GM19238 (cell line): ENCODE data around the gene FILIP1.
A peak's percentile ranks its signal among the peaks of the same experiment; 100 is the strongest.

Experiments
- DNase-seq: peaks from one replicate; pipeline ENCODE4 v3.0.0; 2011; ENCODE audit warnings: low spot score; ENCODE audit not compliant: insufficient read length

Gene FILIP1

DNA sequence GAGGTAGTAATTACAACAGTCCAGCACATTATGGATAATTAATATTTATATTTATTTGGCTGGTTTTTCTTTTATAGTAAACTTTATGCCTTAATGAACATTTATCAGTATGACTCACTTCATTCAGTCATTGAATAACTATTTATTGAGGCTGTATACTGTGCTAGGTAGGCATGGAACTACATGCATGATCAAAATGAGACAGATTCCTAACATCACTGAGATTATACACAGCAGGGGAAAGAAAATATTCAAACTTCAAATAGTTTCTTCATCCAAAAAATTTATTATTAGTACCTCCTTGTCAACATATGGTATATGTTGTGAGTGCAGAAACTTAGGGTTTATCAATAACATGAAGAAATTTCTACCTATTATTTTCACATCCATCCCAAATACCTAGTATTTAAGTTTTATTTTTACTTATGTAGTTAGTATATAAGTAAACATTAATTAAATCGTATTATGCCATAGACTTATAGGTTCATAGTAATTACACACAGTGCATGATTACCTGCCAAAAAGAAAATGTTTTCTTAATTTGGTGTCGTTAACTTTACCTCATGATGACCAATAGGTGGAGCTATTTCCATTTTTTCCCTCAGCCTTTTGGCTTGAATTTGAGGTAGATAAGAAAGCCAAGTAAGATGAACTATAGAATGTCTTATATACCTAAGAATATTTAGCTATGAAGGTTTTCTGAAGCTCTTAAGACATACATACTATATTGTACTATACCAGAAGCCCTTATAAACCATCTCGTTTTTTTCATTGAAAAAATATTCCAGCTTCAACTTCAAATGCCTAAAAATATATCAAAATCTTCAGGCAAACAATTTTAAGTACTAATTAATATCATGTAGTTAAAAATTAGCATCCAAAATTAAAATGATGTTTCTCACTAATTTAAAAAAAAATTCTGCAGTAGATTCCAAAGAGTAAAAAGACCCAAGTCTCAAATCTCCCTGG, 196.5 kb downstream of the FILIP1 start:
- no peak for DNase-seq

DNA sequence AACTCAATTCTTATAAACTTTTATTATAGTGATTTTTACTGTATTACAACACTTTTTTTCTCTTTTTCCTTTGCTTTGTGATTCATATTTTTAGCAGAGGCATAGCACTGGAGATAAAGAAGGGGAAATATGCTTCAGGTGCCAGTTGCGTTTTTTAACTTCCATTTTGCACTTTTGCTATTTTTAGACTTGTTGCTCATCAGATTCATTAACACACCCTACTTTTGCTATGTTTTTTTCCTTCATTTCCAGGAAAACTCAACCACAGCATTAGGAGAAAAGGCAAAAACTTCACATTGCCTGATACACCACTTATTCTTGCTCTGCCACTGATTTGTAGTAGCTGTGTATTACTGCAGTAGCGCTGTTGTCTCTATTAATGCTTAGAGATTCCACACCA, 201.0 kb downstream of the FILIP1 start:
- no peak for DNase-seq

DNA sequence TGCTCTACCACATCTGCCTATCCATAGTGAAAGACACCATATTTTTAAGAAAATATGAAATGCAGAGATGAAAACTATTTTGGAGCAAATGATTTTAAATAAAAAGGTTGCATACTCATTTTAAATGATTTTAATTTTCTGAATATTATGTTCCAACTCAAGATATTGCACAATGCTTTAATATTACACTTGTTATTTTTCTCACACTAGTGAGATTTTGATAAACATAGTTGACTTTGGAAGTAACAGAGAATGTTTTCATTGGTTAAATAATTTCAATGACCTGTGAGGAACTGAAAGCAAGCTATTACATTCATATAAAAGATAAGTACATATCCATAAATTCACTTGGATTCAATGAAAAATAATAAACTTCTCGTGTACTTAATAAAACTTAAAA, 201.9 kb downstream of the FILIP1 start:
- DNase-seq: no peak

DNA sequence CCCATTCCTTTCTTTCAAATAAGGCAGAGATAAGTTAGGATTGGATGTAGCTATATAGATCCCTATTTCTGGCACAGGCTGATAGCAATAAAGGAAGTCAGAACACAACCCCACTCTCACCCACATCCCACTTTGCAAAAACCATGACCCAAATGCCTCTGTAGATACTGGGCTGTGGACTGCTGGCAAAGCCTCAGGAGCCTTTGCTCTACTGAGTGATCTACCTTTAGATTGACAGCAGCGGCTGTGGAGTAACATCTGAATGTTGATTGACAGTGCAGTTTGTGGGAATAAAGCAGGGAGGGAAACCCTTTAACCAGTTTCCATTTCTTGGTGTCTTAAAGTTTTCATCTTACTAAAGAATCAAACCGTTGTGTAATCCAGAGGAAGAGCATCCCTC, 202.3 kb downstream of the FILIP1 start:
- DNase-seq: no peak

DNA sequence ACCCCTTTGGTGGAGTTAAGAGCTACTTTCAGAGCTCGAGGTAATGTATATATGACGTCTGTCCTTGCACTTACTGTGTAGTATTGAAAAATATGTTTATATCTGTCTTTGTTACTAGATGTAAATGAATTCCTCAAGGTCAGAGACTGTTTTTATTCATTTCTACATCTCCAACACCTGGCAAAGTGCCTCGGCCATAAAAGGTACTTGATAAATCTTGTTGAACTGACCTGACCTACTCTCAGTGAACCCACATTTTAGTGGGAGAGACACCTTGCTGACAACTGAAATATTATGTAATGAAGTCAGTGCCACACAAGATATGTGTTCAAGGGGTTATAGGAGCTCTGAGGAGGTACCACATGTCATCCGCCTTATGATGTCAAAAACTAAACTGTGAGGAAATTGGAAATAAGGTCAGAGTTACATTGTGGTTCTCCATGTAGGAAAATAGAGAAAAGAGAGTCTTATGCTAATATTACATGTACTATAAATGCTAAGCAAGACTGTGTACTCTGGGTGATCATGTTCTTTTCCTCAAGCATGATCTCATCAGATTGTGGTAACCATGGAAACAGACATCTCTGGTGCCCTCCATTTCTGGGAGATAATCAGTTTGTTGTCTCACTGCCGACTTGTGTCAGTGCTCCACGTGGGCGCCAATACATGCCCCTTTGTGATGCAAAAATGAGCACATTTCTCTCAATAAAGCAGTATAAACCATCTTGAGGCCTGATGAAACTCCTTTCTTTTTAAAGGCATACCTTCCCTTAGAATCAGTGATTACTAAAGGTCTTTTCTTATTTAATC, 203.3 kb downstream of the FILIP1 start:
- DNase-seq: no peak

DNA sequence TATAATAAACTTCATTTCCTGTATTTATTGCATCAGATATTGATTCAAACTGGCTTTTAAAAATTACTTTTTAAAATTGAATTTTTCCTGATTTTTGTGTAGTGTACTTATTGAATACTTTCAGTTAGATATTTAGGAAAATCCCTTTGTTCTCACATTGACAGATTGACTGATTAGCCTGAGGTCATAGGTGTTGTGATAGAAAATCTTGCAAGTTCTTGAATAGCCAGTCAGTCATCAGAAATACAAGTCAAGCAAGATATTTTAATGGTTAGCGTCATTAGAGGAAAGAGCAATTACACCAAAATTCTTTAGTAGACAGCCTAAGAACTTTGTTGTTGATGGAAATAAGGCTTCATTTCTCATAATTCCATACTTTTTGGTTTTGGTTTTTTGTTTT, 205.6 kb downstream of the FILIP1 start:
- DNase-seq: no peak

DNA sequence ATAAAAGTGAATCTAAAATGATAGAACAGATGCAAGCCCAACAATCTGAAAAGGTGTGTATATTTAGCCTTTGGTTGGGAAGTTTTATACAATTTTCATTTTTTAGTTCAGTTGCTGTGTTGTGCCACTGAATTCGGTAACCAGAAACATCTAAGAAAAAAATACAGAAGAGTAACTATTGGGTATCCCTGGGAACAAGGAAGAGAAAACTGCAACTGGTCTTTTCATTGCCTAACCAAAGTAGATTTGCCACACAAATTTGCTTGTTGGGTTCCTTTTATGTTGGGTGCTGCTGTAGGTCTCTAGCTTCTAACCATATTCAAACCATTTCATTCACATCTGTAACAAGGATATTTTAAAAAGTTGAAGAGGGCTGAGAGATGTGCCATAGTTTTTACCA, 206.2 kb downstream of the FILIP1 start:
- no peak for DNase-seq

DNA sequence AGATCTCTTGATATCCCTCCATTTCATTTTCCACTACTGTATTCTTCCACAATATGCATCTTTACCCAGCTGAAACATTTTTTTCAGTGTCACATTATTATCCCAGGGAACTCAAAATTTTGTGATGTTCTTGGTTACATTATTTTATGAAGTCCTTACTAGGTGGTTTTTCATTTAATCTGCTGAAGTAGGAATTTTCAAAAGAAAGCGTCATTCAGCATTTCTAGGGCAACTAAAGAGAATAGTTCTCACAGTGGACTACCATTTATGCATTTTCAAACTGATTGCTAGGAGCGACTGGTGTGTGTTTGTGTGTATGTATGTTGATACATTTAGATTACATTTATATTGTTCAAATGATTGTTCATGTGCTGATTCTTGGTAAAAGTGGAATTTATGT, 206.6 kb downstream of the FILIP1 start:
- no peak for DNase-seq

DNA sequence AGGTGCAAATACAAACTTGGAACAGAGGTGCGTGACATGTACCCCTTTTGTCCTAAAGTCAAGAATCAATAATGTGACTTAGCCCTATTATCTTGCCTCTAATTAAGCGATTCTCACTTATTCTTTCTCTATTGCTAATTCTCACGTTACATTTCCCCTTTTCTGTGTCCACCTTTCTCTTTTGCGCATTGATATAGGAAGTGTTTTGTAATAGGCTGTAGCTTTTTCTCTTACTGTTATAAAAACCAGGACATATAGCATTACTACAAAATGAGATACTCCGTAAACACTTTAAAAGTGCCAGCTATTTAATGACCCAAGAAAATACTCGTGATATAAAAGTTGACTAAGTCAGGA, 208.3 kb downstream of the FILIP1 start:
- DNase-seq: no peak

DNA sequence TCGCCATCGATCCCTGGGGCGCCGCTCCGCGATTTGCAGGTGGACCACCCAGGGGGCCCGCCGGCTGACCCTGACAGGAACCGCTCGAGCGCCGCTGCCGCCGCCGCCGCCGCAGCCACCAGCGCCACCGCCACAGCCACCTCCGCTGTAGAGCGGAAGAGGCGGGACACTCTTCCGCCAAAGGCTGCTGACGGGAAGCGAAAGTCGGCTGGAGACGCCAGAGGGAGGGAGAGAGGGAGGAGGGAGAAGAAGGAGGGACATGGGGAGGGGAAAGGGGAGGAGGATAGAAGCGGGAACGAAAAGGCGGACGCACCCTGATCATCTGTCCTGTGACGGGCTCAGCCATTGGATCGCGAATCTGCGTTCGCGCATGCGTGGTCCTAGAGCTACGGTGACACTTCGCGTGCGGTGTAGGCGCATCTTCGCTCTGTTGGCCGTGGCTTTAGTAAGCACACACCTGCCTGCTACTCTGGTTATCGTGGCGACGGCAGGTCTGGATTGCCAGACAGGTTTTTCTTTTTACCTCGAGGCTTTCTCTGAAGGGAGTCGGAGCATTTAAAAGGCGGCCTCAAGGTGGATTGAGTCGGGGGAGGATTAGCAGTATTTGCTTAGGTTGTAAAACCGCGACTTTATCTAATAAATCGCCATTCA, 208.8 kb downstream of the FILIP1 start, which contains the start of gene TMEM30A:
TMEM30A (minus strand) TSS at position 161 of the 651 bp plus-strand sequence; CDS start at position 7, 154 bp downstream.
- peak; percentile 79 for DNase-seq

DNA sequence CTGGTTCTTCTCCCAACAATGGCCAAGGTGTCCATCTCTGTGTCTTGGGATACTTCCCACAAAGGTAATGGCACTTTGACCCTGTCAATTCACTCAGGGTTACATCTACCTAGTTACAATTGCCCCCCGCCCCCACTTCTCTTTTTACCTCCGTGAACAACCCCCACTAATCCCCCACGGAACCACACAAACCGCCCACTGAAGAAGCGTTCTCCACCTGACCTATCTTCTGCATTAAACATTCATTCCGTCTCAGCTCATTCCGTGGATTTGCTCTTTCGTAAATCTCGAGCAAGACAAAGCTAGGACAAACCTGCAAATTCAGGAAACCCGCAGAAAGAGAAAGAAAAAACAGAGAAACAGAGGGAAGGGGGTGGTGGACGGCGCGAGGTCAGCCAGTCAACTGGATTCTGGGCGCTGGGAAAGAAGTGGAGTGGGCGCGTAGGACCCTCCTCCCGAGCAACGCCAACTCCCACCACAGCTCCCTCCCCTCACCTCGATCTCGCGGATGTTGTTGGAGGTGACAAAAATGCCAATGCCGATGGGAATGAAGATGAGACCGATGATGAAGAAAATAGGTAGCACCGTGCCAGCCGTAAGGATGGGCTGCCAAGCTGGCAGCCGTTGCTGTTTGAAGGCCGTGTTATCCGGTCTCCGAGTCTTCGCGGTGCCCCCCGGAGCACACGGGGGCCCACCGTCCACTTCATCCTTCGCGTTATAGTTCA, 209.5 kb downstream of the FILIP1 start:
- no peak for DNase-seq

DNA sequence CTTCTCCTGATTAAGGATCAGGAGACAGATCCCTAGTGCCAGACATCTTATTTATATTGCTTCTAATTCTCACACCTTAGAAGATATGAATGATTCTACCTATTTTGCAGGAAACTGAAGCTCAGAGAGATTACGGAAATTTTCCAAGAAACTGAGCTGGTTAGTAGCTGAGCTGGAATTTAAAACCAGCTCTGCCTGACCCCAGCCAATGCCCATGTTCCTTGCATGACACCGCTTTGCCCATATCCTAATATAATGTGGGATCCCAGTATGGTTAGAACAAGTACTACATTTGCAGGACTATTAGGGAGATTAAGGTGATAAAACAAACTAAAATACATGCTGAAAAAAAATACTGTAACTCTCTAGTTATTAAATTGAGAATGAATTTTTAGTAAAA, 210.9 kb downstream of the FILIP1 start:
- no peak for DNase-seq

DNA sequence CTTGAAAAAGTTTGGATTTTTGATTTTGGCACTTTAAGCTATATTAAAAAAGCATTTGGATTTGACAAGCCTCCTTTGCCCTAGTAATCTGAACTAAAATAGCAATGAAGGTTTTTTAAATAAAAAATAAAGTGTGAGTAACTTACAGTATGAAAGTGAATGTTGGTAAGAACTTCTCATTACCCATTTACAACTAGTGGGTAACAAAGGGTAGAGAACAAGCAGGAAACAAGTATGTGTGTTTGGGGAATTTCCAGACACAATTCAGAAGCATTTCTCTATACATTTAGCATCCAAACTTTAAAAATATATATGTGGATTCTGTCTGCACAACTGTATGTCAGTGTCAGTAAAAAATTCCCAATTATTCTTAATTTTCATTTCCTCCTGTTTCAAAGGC, 211.9 kb downstream of the FILIP1 start:
- no peak for DNase-seq

DNA sequence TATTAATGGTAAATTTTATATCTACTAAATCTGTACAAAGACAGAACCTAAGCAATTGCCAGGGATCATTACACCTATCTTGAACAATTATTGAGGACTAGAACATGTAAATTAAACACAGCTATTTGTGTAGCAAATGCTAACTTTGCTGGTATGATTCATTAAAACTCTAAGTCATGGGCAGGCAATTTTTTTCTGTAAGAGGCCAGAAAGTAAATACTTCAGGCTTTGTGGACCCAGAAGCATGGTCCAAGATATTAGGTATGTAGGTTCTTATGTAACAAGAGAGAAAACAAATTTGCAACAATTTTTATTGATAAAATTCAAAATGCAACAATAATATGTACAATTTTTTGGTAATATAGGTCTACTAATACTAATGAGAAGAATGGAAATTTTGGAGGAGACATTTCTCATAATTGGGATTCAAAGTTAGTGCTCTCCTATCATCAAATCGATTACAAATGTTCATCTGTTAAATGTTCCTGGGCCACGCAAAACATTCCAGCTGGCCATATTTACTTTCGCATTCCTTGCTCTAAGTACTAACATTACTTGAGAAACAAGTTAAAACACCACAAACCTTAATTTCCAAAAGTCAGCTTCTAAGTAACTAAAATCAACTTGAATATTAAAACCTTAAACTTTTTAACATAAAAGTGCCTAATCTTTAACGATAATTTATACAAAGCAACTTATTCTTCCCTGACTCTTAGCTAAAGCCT, 213.3 kb downstream of the FILIP1 start:
- no peak for DNase-seq

DNA sequence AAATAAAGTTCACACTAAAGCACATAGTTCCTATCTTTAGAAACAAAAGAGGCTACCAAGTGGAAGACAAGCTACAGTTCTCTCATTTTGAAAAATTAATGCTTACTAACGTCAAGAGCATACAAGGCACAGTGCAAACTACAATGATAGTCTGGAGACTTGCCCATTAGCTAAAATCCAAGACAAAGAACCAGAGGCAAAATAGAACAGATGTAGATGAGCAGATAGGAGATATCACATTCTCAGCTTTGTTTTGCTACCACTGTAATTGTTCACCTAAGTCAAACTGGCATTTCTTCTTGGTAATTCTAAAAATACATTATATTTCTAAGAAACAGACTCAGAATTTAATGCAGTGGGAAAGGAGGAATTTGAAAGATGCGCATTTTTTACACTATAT, 214.2 kb downstream of the FILIP1 start:
- DNase-seq: no peak

DNA sequence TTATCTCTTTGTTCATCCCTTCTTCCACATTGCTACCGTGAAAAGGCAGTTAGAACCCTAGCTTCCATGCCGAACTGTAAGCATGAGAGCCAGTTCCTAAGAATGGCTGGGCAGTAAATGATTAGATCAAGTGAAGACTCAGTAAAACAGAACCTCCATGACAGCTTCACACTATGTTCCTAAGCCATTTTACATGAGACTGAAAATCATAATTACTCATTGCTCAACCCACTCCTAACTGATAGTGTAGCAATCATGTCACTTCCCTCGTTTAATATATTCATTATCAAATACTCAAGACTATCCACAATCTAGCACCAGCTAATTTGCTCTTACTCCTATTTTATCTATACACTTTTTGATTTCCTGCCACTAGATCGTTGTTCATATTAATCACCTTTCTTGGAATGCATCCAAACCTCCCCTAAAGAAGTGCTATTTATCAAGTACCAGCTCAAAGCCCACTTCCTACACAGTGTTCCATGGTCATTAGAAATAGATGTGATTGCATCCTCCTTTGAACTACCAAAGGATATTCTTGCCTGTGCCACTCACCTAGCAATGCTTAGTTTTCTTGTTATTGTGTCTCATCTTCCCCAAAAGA, 215.0 kb downstream of the FILIP1 start:
- no peak for DNase-seq

DNA sequence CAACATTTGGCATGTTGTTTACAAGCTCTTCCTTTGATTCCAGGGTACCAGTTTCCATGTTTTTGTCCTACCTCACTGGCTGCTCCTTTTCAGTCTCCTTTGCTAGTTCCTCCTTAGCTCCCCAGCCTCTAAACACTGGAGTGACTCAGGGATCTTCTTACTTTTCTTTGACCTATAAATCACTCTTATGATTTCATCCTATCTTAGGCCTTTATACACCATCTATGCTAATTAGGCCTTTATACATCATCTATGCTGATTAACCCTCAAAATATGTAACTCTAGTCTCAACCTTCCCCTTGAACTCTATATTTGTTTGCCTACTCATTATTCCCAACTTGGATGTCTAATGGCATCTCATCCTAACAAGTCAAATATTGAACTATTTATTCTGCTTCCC, 218.5 kb downstream of the FILIP1 start:
- no peak for DNase-seq

DNA sequence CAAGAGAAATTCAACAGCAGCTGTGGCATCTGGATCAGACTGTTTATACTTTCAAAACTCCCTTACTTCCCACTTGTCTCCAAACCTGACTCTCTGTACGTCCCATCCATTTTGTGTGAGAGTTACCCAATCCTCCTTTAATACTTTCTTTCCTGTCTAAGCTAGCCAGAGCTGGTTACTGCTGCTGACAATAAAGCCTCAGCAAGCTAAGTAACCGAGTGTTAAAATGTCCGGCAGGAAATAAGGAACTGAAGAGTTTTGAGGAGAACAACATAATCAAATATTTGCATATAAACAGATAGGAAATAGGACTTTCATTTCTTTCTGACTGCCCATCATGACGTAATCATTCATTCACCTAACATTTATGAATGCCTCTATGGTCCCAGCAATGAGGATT, 220.6 kb downstream of the FILIP1 start:
- no peak for DNase-seq

DNA sequence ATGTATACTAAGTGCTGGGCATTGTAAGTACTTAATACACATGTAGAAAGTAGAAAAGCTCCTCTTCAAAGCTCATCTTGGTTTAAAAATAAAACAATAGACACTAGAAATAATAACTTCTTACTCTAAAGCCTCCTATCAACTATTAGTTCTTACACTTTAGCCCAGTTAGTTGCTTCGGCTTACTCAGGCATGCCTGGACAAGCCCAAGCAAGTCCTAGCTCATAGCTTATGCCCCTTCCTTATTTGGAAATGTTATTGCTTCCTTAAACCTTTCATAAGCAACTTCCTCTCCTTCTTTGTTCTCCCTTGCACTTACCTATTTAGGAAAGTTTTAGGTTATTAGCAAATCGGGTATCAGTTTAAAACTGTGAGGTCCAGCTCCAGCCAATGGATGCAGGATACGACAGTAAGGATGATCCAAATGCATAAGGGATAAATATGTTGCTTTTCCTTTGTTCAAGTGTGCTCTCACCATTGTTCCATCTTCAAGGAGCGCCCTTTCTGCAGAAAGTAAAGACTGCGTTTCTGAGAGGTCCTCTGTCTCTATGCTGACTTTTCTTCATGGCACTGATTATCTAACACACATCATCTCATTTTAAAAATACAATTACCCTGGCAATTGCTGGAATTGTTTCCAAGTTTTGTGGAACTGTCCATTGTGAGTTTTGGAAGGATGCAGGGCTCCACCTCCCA, 221.3 kb downstream of the FILIP1 start:
- DNase-seq: no peak

DNA sequence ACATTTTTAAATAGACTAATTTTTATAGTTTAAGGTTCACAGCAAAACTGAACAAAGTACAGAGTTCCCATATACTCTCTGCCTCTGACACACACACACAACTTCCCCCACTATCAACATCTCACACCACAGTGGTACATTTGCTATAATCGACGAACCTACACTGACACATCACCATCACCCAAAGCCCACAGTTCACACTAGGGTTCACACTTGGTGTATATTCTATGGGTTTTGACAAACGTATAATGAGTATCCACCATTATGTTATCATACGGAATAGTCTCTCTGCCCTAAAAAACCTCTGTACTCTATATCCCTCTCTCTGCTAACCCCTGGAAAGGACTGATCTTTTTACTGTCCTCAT, 224.6 kb downstream of the FILIP1 start:
- no peak for DNase-seq
